Astrocyte of the cerebellum (primary cell): ENCODE measurements around the gene MUSTN1.
A peak's percentile ranks its signal among the peaks of the same experiment; 100 is the strongest.

Source experiments
- DNase-seq: peaks from one replicate; pipeline ENCODE4 v3.0.0-alpha.2; 2011; ENCODE audit warnings: low read depth
- H3K4me3 ChIP-seq: 2 replicates; pipeline ENCODE4 v1.5.1; 2011; ENCODE audit warnings: mild to moderate bottlenecking, low read depth, low read length, moderate library complexity
- CTCF ChIP-seq: IDR thresholded peaks from 2 replicates; pipeline ENCODE4 v1.5.1; 2012; ENCODE audit warnings: low read length, low read depth, moderate library complexity, mild to moderate bottlenecking; ENCODE audit errors: missing control alignments
- in situ Hi-C: cut with HindIII; loops from 2 replicates; pipeline ENCODE4 v1.10.0; 2017; ENCODE audit warnings: low sequenced_read_pairs

The MUSTN1 gene

GRCh38 chr3:52824037-52824436, 10.8 kb downstream of the MUSTN1 start:
- no peak for TF ChIP-seq CTCF
- no peak for DNase-seq
- in situ Hi-C loops, result no loop called here
- no peak overlapping the region for H3K4me3 ChIP-seq

GRCh38 chr3:52822363-52822762, 12.5 kb downstream of the MUSTN1 start:
- TF ChIP-seq CTCF, result no peak
- H3K4me3 ChIP-seq, result no peak overlapping the region
- no peak for DNase-seq
- in situ Hi-C loops, result no loop called here

- DNase-seq, result no peak
- in situ Hi-C loops, result no loop called here
- peak; percentile 66 for TF ChIP-seq CTCF
- no peak overlapping the region for H3K4me3 ChIP-seq
These were observed 14.1 kb downstream of the MUSTN1 start for GRCh38 chr3:52820736-52821135.

- in situ Hi-C loops, result no loop called here
- no peak overlapping the region for H3K4me3 ChIP-seq
- TF ChIP-seq CTCF, result no peak
- DNase-seq, result no peak
These were observed 14.9 kb downstream of the MUSTN1 start for GRCh38 chr3:52819936-52820335.

DNA sequence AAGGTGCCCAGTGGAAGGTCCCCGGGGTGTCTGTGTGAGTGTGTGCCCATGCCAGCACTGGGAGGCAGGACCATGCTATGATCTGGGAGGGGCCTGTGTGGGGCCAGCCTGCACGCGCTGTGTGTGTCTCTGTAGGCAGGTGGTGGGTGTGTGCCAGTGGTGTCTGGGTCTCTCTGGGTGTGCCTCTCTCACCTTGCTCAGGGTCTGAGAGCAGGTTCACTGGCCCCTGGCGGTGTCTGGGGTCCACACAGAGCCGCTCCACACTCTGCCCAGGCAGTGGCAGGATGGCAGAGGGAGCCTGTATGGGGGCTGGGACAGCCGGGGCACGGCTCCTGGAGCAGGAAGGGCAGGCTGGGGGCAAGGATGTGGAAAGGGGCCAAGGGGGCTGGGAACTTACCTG, 17.0 kb downstream of the MUSTN1 start:
- in situ Hi-C loops, result no loop called here
- no peak for TF ChIP-seq CTCF
- H3K4me3 ChIP-seq, result no peak overlapping the region
- no peak for DNase-seq

GRCh38 chr3:52817221-52817620, 17.6 kb downstream of the MUSTN1 start:
- no peak for DNase-seq
- TF ChIP-seq CTCF, result no peak
- no peak overlapping the region for H3K4me3 ChIP-seq
- in situ Hi-C loops, result no loop called here

DNA sequence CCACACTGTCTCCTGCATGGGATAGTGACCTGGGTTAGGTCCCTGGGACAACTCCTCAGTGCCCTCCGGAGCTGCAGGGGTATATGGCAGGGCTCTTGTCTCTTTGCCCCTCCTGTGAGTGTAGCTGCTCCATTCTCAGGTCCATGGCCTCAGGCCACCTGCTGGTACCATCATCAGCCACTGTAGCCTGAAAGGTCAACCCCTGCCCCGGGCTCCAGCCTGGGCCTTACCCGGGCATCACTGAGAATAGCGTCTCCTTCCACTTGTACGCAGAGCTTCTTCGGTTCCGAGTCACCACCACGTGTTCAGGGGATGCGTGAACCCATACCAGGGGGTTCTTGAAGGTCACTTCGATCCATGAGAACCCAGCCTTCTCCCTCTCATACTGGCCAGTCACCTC, 18.2 kb downstream of the MUSTN1 start:
- no peak for DNase-seq
- TF ChIP-seq CTCF, result no peak
- H3K4me3 ChIP-seq, result no peak overlapping the region
- in situ Hi-C loops, result no loop called here
